Esophagus squamous epithelium (tissue), 4 donors: ENCODE data around the gene MPV17L2.

ENCODE experiments used
- POLR2A ChIP-seq, 4 donors: fragments of 450-650 bp; IDR thresholded peaks; one replicate each; pipeline ENCODE4 v1.6.1; 2017; ENCODE audit warnings: antibody characterized with exemption in 4 of 4, mild to moderate bottlenecking in 4 of 4, moderate library complexity in 3 of 4
- TF ChIP-seq, protein P1 (sequence below), 6 experiments: fragments of 450-650 bp in 4 of 6; fragments of 200-600 bp in 2 of 6; sonication (generic) in 2 of 6; IDR thresholded peaks; one replicate each; pipeline ENCODE4 v1.5.1; 2016 to 2019; ENCODE audit warnings: antibody characterized with exemption in 6 of 6, mild to moderate bottlenecking in 4 of 6, moderate library complexity in 4 of 6

GRCh38 chr19:18231775-18232174, 38.8 kb downstream of the MPV17L2 start:
- TF ChIP-seq, protein P1, sequence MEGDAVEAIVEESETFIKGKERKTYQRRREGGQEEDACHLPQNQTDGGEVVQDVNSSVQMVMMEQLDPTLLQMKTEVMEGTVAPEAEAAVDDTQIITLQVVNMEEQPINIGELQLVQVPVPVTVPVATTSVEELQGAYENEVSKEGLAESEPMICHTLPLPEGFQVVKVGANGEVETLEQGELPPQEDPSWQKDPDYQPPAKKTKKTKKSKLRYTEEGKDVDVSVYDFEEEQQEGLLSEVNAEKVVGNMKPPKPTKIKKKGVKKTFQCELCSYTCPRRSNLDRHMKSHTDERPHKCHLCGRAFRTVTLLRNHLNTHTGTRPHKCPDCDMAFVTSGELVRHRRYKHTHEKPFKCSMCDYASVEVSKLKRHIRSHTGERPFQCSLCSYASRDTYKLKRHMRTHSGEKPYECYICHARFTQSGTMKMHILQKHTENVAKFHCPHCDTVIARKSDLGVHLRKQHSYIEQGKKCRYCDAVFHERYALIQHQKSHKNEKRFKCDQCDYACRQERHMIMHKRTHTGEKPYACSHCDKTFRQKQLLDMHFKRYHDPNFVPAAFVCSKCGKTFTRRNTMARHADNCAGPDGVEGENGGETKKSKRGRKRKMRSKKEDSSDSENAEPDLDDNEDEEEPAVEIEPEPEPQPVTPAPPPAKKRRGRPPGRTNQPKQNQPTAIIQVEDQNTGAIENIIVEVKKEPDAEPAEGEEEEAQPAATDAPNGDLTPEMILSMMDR (IDR thresholded peaks at IDR 0.05) = no peak
- TF ChIP-seq POLR2A (IDR thresholded peaks at IDR 0.05) = no peak
